HG03354 (cell line): Measurements from ENCODE around the gene PKP3.

Source experiments
- ATAC-seq: cut with Tn5 transposase; IDR thresholded peaks from one replicate; pipeline ENCODE4 v1.9.1; 2021; ENCODE audit warnings: mild to moderate bottlenecking; ENCODE audit not compliant: unreplicated experiment, poor library complexity, severe bottlenecking

Gene PKP3

GRCh38 chr11:440065-441042, 46.3 kb downstream of the PKP3 start:
- ATAC-seq: no peak

- no peak for ATAC-seq
These were observed 47.0 kb downstream of the PKP3 start for GRCh38 chr11:441043-441417.

GRCh38 chr11:441418-442274, 47.6 kb downstream of the PKP3 start, which contains the start of gene ANO9:
Gene ANO9 (minus strand): TSS chr11:442011. CDS start chr11:441926, 85 bp downstream.
- ATAC-seq: peak; percentile 68

GRCh38 chr11:442611-443081, 48.6 kb downstream of the PKP3 start:
- ATAC-seq: no peak

- no peak for ATAC-seq
These were observed 49.7 kb downstream of the PKP3 start for GRCh38 chr11:443542-444199.

DNA sequence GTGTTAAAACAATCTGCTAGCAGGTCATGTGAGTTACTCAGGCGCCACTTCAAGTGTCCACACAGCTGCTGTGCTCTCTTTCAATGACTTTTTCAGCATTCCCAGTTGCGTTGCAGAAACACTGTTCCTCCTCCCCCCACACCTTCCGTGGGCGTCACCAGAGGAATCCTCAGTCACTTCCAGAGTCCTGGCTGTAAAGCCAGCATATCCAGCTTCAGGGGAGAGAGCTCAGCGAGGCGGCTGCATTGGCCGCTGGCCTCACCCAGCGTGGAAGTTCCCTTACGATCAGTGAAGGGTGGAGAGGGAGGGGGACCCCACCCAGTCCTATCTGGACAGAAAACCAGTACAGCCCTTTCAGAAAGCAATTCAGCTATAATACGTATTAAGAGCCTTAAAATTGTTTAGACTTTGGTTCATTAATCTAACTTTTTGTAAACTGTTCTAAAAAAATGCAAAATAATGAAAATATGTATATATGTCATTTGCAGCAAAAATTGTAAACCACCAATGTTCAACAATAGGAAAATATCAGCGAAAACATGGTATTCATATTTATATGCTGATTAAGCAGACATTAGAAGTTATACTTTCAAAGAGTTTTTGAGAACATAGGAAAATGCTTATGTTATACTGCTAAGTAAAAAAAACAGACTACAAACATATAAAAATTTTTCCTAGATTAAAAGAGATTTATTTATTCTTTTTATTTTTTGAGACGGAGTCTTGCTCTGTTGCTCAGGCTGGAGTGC, 50.6 kb downstream of the PKP3 start:
- no peak for ATAC-seq

DNA sequence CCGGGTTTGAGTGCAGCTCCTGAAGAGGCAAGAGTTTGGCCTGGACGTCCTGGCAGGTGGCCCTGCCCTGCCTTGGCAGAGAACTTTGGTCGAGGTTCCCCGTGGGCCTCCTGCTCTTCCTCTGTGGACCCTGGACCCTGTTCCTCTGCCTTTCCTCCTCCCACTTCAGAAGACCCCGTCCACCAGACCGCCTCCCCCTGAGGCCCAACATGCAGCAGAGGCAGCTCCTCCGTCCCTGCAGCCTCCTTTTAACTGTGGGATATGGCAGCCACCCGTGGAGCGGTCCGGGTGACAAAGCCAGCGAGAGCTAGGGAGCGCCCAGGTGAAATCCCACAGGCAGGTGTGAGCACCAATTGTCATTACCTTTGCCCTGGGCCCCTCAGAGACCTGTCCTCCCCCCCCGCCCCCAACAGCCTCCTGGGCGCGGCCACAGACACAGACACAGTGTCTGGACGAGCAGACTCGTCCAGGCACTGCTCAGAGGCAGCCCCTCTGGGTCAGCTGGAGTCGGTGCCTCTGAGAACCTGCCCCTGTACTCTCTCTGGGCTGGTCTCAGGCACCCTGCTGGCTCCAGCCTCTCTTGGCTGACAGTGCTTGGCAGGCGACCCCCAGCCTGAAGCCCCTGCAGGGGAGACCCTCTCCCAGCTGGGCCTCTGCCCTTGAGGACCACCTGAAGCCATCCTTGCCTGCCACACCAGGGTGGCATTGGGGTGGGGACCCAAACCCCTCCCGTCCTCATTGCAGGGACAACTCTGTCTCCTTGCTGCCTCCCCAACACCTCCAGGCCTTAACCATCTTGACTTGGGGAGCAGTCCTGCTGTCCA, 52.0 kb downstream of the PKP3 start:
- ATAC-seq: no peak

GRCh38 chr11:446891-447290, 52.9 kb downstream of the PKP3 start:
- no peak for ATAC-seq

GRCh38 chr11:447923-448731, 54.1 kb downstream of the PKP3 start:
- ATAC-seq: peak; percentile 53

- ATAC-seq: peak; percentile 78
These were observed 56.1 kb downstream of the PKP3 start, which contains the start of gene PTDSS2 for GRCh38 chr11:449889-450808. Gene PTDSS2 (plus strand): TSS chr11:450279. CDS start chr11:450456, 177 bp downstream.

DNA sequence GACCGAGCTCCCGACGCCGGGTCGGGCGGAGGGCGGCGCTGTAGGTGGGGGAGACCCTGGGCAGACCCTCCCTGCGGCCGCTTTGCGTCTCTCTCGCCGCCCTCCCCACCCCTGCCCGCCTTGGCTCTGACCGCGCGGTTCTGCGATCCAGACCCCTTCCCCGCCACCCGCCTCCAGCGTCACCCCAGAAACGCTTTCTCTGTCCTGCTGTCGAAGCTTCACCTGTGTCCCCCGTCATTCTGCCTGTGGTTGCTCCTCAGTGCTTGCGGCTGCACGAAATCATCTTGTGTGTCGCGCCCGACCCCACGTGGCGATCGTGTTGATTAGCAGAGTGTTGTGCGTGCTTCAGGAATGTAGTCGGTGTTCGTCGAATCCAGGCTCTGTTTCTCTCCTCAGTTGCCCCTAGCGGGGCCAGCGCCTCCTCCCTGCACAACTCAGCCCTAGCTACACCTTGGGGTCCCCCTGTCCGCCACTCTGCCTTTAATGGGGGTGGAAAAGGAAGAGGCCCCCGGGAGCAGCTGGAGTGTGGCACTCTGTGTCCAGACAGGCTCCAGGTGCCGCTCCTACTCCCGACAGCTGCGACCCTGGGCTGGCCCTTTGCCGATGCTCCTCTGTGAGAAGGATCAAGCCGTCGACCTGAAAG, 56.9 kb downstream of the PKP3 start:
- peak; percentile 12 for ATAC-seq

DNA sequence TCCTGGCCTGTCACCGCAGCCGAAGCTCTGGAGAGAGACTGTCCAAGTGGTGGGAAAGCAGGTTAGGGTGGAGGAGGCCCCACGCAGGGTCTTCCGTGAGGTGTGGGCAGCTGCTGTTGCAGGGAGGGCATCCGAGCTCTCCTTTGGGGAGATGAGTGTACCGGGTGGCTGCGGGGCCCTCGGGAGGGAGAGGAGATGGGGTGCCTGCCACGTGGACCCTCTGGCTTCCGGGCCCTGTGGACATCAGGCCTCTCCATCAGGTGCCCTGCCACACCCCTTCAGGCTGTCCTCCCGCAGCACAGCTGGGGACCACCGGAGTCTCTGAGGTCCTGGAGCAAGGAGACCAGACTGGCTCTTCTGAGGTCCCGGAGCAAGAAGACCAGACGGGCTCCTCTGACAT, 57.7 kb downstream of the PKP3 start:
- no peak for ATAC-seq

DNA sequence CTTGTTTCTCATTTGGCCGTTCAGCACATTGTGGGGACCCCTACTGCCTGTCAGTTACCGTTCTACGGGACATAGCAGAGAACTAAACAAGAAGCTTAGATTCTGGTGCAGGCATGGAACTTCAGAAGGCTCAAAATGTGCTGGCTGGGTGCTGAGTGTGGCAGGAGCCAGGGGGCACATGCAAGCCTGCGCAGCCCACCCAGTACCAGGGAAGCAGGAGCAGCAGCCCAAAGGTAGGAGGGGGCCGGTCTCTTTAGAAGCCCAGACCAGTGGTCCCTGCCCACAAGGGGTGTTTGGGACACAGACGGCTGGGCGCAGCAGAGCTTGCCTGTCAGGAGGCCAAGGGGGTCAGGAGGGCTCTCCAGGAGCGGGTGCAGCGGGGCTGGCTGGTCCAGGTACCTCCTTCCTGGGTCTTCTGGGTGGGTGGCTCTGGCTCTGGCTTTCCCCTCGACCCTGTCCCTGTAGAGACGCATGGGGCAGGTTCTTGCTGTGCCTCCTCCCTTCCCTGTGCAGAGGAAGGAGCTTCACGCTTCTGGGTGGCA, 58.3 kb downstream of the PKP3 start:
- no peak for ATAC-seq

- no peak for ATAC-seq
These were observed 59.0 kb downstream of the PKP3 start for GRCh38 chr11:452916-453527.

- ATAC-seq: no peak
These were observed 59.6 kb downstream of the PKP3 start for GRCh38 chr11:453564-453963.
